HG03066 (cell line): ENCODE data around the gene ST3GAL4.
"Not testable (repeated sequence)": the region's sequence is repeated elsewhere in the genome, so short reads cannot be mapped to it uniquely, and the experiment has no call there.

Experiments used
- ATAC-seq: cut with Tn5 transposase; IDR thresholded peaks from one replicate; pipeline ENCODE4 v1.9.1; 2021; ENCODE audit warnings: low read depth; ENCODE audit not compliant: unreplicated experiment

The ST3GAL4 gene

DNA sequence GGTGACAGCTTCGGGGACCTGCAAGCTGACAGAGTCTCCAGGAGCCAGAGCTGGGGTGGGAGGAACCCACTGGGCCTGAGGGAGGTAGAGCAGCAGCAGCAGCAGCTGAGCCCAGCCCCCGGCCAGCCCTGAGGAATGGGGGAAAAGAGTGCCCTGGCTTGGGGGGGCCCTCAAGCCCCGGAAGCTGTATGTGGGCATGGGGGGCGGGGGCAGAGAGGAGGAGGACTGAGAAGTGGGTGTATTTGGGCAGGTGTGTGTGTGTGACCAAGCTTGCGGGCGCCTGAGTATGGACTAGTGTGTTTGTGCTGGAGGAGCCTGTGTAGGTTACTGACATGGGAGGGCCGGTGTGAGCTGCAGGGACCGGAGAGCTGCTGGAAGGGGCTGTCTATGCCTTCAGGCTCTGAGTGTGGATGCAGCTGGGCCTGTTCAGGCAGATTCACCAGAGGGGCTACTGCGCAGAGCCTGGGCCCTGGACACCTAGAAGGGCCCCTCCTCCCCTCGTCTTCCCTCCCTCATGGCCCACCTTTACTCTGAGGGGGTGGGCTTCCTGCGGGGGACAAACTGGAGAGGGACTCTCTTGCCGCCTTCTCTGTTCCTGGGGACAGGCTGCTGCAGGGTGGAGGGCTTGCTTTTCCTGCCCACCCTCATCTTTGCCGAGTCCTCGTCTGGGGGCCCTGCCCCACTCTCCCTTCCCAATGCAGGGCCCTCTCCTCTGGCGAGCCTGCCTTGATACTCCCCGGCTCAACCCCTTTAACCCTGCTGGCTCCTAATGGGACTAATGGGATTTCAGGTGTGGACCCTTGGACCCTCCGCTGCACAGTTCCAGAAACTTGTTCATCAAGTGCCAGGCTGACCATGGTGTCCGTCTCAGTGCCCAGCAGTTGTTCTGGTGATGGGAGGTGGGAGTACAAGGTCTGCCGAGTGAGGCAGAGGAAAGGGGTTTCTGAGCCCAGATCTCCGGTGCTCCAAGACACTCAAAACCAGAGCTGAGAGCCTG lies 28.2 kb downstream of the ST3GAL4 start:
- ATAC-seq, result no peak

DNA sequence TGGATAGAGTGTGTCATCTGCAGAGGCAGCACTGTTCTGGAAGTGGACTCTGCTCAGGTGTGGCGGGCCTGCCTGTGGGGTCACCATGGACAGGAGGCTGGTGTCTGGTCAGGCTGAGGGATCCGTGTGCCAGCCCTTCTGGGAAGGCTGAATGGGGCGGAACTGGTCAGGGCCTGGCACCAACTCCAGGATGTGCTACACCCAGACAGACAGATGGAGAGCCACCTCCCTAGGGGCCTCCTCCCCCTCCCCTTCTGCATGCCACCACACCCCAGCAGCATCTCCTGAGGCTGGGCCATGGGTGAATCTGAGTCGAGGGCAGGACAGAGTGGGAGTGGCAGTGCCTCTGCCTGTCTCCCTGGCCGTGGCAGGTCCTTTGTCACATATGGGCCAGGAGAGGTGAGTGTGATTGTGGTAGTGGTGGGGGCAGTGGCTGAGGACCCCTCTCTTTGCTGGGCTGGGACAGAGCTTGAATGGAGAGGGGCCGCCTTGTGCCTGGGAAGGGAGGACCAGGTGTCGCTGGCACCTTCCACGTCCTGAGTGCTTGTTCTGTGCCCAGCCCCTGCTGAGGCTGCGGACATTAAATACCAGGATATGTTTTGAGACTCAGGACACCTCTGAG lies 29.1 kb downstream of the ST3GAL4 start:
- ATAC-seq, result no peak

DNA sequence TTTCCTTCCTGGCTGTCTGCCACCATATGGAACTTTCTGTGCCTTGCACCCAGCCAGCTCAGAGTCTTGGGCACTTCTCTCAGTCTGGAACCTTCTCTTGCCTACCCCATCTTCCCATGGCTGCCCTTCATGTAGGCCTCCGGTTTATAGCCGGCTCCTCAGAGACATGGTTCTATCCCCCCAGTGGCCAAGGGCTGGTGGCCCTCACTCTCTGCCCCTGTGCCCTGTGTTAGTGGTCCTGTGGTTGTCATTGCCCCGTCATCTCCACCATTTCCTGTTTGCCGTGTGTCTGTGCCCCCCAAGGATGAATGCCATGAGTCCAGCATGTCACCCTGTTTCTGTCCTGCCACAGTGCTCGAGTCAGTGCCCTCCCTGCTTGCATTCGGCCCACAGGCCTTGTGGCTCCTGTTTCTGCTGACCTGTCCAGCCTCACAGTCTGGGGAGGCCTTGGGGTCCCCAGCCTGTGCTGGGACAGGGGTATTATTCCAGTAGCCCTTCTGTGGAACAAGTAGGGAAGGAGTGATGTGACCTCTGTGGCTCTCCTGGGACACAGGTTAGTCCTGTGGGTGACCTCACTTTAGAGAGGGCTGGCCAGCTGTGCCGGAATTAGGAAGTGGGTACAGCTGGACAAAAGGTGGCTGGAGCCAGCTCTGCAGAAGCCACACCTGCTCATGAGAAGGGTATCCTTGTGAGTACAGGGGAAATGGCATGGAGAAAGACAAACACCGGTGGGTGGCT lies 30.7 kb downstream of the ST3GAL4 start:
- ATAC-seq, result no peak

DNA sequence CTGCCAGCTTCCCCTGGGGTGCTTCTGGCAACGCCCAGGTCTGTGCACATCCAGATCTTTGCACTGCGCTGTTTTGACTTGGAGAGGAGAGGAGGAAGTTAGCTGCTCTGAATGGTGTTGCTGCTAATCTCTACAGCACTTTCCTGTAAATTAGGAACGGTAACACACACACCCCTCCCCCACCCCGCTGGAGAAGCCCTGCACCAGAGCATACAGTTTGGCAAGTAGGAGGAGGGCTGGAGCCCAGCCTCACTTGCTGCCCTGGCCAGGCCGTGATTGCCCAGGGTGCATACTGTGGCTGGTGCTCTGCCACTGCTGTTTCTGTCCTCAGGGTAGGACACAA lies 31.2 kb downstream of the ST3GAL4 start:
- not testable (repeated sequence) for ATAC-seq

DNA sequence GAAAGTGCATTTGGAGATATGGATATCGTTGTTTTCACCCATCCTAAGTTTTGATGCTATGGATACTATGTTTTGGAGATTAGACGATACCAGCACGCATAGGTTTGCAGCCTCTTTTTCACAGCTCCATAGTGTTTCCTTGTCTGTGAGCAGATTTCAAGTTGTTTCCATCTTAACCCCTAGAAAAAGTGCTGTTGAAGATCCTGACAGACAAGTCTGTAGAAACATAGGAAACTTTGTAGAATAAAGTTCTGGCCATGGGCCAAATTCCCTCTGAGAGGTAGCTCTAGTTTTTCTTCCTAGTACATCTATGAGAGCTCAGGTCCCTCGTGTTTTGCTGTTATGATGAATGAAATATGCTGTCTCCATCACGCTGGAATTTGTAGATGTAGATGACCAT lies 32.4 kb downstream of the ST3GAL4 start:
- ATAC-seq, result no peak

DNA sequence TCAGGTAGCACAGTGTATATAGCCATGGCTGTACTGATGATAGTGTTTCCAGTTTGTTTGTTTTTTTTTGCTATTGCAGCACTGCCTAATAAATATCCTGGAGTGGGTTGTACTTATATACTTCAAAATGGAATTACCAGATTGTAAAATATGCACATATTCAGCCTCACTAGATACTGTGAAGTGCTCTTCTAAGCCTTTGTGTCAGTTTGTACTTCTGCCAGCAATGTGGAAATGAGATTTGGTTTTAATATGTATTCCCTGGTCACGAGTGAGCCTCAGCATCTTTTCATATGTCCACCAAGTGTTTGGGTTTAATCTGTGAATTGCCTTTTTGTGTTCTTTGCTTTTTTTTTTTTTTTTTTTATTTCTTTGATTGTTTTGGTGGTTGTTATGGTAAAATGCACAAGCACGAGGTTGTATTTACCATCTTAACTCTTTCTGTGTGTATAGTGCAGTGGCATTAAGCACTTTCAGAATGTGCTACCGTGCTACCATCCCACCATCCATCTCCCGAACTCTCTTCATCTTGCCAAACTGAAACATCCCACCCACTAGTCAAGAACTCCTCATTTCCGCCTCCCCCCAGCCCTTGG lies 34.9 kb downstream of the ST3GAL4 start:
- ATAC-seq, result no peak

DNA sequence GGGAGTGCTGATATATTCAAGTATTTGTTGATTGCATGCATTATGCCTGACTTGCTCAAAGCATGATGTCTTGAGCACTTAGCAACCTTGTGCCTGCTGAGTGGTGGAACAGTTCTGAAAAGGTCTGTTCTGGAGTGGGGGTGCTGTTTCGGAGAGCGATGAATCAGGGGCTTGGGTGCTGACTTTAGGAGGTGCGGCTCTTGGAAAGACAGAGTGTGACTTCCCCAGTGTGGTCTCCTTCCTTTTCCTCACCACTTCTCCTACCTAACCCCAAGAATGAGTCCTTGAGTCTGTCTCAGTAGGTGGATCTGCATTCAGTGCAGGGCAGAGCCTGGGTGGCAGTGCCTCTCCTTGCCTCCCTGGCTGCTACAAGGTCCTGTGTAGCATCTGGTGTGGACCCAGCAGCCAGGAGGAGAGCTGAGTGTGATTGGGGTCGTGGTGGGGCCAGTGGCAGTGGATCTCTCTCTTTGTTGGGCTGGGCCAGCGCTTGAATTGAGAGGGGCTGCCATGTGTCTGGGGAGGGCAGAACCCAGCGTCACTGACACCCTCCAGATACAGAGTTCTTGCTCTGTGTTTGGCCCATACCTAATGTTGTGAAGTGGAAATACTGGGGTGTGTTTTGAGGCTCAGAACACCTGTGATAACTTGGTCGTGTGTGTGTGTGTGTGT lies 35.9 kb downstream of the ST3GAL4 start:
- no peak for ATAC-seq

DNA sequence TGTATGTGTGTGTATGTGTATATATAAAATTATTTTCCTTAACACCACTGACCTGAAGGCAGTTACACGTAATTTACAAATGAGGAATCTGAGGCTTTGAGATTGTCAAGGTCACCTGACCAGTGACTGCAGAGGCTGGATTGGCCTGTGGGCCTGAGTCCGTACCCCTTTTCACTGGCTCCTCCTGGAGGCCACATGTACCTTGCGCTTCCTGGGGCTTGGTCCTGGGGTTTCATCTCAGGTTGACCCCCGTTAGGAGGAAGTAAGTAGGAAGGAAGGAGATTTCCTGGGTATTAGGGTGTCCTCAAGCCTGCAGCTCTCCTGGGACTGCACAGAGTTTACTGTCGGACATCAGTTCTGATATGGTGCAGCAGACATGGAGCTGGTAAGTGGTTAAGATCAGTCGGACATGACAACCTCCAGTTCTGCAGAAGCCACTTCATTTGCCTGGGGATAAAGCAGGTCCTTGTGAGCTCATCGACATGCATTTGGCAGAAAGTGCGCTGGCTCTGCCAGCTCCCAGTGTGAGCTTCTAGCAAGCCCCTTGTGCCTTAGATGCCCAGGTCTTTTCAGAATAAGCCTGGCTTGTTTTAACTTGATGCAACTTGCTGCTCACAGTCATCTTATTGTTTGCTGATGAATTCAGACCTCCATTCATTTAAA lies 36.6 kb downstream of the ST3GAL4 start:
- no peak for ATAC-seq

DNA sequence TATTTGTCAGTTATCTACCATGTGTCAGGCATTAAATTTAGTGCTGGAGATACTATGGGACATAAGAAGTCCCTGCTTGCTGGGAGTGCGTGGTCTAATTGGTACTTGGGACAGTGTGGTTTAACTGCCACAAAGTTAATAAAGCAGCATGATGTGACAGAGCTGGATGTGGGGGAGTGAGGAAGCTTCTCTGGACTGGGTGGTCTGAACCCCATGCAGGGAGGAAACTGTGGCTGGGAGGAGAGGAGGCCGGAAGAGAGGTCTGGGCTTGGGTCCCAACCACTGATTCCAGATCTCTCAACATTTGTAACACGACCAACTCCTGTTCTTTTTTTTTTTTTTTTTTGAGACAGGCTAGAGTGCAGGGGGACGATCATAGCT lies 37.1 kb downstream of the ST3GAL4 start:
- ATAC-seq, result no peak

DNA sequence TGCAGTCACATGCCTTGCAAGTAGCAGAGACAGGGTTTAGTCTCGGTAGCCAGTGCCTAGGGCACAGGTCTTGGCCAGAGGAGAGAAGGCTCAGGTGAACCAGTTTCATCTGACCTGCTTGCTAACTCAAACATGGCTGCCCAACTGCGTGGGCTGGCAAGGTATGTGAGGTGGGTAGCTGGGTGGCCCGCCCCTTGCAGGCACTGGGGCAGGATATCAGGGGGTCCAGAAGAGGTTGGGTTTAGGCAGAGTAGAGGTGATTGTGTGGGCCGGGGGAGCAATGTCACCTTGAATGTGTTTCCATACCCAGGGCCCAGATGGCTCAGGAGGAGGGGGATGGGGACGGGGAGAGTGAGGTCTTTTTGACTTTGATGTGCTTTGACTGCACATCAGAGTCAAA lies 37.7 kb downstream of the ST3GAL4 start:
- no peak for ATAC-seq

DNA sequence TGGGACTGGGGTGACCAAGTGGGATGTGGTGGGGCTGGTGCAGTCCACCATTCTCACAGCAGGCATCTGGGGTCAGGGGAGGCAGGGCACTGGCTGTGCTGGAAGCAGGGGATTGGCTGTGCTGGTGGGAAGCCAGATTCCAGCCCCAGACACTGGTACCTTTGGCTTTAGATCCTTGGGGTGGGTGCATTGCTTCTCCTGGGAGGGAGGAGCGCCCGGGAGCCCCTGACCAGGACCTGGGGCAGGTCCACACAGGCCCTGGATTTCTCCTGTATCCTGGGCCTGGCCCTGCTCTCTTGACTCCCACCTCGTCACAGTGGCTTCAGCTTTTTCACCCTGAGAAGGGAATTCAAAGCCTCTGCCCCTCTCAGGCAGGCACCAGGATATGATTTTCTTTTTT lies 38.5 kb downstream of the ST3GAL4 start:
- ATAC-seq, result no peak

DNA sequence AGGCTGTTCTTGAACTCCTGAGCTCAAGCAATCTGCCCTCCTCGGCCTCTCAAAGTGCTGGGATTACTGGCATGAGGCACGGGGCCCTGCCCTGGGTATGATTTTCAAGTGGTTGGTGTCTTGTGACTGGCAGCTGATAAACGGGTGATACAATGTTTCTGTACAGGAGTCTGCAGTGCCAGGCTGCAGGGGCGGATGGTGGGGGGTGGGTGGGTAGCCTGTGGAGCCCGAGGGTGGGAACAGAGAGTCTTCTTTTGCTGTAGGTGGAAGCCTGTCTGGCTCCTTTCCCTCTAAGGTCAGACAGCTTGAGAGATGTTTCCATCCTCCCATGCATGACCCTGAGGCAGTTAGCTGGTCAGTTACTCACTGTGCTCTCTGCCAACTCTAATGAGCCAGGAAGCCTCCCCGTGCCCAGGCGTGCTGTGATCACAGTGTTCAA lies 39.2 kb downstream of the ST3GAL4 start:
- ATAC-seq, result not testable (repeated sequence)

DNA sequence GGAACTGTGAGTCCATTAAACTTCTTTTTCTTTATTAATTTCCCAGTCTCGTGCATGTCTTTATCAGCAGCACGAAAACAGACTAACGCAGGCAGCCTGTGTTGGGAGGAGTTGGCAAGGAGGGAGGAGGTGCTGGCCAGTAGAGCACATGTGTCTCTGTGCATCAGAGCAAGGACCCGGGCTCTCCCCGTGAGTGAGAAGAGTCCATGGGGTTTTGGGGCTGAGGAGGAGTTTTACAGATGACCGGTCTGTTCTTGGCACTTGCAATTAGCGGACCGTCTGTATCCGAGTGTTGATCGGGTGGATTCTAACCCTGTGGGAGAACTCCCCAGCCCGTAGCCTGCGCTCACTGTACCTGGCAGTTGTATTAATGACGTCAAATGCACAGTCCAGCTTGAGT lies 40.3 kb downstream of the ST3GAL4 start:
- ATAC-seq, result not testable (repeated sequence)

DNA sequence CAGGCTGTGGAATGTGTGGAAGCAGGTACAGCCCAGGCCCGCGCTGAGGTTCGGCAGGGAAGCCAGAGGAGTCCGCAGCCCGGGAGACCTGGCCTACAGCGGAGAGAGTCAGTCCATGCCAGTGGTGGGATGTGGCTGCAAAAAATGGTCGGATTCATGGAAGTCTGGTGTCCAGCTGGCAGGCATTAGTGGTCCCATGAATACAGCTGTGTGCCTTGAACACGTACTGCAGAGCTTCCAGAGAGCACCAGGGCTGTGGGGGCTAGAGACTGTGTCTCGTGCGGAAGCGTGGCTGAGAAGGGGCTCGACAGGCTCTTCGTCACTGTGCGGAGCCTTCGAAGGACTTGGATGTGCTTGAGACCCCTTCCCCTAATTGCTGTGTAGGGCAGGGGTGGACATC lies 40.8 kb downstream of the ST3GAL4 start:
- ATAC-seq, result not testable (repeated sequence)

DNA sequence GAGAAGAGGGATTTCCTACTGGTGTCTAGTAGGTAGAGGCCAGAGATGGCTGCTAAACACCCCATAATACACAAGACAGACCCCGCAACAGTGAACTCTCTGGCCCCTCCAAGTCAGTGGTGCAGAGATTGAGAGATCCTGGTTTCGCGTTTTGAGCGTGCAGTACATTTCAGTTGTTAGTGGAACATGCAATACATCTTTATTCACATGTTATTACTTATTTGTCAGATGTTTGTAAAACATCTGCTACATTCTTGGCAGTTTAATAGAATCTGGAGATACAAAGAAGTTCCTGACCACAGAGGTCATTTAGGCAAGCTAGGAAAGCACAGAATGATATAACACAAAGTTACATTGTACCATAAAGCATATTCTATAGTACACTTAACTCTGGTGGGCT lies 41.5 kb downstream of the ST3GAL4 start:
- ATAC-seq, result no peak

DNA sequence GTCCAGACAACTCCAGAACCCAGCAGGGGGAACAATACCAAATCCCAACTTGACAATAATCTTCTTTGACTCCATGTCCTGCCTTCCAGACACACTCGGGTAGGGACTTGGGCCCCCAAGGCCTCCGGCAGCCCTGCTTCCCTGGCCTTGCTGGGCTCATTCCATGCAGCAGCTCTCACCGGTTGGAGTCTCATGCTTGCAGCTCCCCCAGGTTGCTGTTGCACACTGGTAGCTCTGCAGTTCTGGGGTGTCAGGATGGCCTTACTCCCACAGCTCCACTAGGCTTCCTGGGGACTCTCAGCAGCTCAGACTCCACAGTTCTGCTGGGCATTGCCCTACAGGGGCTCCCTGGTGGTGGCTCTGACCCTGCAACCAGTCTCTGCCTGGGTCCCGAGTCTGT lies 42.8 kb downstream of the ST3GAL4 start:
- no peak for ATAC-seq

DNA sequence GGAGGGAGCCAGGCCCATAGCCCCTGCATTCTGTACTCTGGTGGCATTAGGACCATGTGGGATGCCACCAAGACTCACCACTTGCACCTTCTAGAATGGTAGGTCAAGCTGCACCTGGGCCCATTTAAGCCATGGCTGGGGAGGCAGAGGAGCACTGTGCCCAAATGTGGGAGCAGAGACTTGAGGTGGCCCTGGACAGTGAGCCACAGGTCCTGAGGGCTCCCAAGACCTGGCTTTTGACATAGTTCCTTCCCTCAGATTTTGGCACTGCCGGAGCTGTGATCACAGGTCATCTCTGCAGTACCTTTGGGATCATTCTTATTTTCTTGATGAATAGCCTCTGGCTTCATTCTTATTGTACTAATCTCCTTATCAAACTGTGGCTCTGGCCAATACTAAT lies 43.2 kb downstream of the ST3GAL4 start:
- ATAC-seq, result no peak

DNA sequence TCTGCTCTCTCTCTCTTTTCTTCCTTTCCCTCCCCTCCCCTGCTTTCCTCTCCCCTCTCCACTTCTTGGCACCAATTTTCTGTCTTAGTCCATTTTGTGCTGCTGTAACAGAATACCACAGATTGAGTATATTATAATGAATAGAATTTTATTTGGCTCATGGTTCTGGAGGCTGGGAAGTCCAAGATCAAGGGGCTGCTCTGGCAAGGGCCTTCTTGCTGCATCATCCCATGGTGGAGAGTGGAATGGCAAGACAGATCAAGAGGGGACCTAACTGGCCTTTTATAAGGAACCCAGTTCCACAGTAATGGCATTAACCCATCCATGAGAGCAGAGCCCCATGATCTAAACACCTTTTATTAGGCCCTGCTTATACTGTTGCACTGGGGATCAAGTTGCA lies 44.5 kb downstream of the ST3GAL4 start:
- ATAC-seq, result no peak

DNA sequence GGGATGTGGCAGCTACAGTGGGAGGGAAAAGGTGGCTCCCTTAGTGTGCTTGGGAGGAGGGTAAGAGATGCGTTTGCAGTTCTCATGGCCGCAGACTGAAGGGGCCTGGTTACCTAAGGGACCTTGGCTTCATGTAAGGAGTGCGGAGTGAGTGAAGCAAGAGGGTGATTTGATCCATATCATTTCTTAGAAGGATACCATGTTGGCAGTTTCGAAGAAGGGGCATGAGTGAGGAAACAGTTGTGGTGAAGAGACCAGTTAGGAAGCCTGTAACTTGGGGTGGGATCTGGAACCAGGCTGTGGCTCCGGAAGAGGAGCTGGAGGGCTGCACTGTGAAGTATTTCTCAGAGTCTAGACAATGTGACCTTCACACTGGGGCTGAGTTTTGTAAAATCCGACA lies 45.0 kb downstream of the ST3GAL4 start:
- no peak for ATAC-seq

DNA sequence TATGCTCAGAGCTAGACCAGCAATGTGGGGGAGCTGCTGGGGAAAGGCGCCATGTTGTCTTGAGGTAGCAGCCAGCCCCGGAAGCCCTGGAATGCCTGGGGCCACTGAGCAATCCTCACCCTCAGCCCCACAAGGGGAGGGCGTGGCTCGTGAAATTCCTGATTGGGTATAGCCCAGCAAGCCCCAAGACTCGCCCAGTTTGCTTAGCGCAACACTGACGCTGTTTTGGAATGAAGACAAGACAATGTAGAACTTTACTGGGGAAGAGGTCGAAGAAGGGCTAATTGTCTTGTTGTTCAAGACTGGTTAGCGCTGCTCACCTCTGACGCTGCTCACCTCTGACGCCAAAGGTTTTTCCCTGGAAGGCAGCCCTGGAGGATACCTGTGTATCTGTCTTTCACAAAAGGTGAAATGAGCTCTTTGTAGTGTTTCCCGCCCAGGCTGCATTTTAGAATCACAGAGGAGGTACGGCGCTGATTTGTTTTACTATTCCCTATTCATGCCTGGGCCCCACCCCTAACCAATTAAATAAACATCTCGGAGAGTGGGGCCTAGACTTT lies 47.6 kb downstream of the ST3GAL4 start:
- no peak for ATAC-seq
